ENCODE results near the gene DDX11.
"Not testable (repeated sequence)": the region's sequence is repeated elsewhere in the genome, so short reads cannot be mapped to it uniquely, and the experiment has no call there.

- not testable (repeated sequence) for TF ChIP-seq CTCF (IDR thresholded peaks at IDR 0.05); EZH2 (IDR thresholded peaks at IDR 0.05; ENCODE audit: borderline replicate concordance, insufficient read depth, low read depth, low read length, poor library complexity, severe bottlenecking)
Measured at GRCh38 chr12:31100503-31101208, 27.0 kb downstream of the DDX11 start.

Measured in B cell (primary cell).